HG02678 (cell line): ENCODE measurements around the gene SAMMSON.

Source experiments
- ATAC-seq: cut with Tn5 transposase; IDR thresholded peaks from one replicate; pipeline ENCODE4 v1.9.1; 2021; ENCODE audit warnings: mild to moderate bottlenecking, moderate library complexity; ENCODE audit not compliant: unreplicated experiment

Gene SAMMSON

DNA sequence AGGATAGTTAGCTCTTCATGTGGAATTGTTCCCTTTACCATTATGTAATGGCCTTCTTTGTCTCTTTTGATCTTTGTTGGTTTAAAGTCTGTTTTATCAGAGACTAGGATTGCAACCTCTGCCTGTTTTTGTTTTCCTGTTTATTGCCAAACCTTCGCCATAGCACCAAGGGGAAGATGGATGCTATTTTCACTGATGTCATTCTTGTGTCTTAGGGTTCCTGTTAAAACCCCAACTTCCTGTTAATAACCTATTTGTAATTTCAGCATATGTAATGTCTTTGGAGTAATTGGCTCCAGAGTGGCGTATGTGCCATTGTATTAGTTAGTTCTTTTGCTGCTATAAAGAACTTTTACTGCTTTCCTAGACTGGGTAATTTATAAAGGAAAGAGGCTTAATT is 10.8 kb downstream of the SAMMSON start:
- ATAC-seq = no peak

DNA sequence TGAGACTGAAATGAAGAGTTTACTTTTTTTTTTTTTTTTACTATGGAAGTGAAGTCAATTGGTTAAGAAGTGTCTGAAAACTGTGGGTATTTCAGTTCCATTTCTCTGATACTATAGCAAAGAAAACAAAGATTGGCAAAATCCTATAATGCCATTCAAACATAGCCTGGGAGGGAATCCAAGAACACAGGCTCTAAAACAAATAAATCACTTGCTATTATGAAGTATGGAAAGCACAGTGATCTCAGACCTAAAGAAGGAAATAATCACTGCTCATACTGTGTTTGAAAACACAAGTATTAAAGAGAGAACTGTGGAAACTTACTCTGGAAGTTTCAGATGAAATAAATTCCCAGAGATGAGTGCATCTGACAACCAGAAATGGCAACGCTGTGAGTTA is 12.0 kb downstream of the SAMMSON start:
- ATAC-seq = no peak

DNA sequence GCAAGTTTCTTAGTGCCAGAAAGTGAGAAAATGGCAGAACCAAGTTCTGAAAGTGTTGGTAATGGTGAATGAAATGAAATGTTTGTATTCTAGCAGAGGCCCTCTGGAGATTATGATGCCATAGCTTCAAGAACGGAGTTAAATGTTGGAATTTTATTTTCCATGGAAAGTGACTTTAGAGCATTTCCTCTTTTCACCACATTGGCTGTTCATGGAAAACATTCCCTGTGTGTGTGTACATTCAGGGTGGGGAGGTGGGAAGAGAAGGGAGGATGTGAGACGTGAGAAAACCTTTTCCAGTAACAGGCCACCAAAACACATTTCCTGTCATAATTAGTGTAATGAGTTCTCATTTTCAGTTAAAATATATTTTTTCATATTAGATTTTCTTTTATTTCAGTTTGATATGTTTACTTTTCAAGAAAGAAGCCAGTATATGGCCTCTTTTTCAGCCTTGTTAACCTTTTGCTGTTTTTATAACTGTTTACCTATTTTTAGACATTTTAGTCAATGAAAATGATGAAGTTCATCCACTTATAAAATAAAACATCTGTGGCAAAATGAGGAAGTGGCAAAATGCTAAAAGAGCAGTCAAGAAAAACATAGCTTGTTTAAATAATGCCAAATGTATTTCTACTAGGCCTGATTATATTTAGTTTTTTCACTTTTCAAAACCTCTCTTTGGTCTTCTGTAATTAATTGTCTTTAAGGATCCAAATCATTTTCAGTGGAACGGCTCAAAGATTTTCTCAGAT is 21.6 kb downstream of the SAMMSON start:
- no peak for ATAC-seq

DNA sequence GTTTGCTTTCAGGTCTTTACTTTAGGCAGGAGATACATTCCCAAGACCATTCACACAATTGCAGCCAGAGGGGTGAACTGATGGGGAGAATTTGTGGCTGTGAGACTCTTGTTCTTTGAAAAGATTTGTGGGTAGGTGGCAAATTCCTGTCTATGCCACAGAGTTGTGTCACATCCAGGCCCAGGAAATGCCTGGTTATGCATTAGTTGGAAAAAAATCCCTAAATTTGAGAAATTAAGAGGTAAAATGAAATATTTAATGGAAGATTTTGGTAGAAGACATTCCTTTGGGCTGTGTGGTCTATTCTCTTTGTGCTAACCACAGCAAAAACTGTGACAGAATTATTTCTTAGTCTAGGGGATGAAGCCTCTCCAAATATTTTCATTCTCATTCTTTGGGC is 28.8 kb downstream of the SAMMSON start:
- no peak for ATAC-seq

DNA sequence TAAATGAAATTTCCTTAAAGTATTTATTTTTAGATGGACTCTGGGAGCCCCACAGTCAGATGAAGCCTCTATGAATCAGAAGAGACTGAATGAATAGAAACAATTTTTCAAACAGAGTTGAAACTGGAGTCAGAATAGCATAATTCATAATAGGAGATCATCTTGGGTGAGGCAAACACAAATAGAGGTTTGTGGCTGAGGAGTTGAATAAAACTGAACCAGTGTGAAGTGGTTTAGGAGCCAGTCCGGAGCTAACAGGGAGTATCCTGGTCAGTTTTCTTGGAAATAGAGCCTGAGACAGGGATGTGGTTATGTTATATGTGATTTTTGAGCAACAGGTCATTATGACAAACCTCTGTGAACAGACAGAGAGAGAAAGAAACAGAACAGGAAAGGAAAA is 39.2 kb downstream of the SAMMSON start:
- no peak for ATAC-seq

DNA sequence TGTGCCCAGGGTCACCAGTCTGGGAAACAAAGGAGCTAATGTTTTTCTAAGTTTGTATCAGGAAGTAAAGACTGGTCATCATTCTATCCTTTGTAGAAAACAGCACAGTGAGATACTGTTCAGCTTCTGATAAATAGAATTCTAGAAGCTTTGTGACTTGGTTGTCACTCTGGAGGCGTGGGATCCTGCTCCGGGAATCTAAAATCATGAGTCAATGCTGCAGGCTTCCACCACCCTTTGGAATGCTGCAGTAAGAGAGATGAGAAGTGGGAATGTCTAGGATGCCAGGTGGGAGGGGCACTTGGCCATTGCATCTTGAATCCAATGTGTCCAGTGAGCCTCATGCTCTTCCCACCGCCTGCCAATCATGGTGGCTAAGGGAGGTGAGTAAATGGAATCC is 40.9 kb downstream of the SAMMSON start:
- ATAC-seq = no peak

DNA sequence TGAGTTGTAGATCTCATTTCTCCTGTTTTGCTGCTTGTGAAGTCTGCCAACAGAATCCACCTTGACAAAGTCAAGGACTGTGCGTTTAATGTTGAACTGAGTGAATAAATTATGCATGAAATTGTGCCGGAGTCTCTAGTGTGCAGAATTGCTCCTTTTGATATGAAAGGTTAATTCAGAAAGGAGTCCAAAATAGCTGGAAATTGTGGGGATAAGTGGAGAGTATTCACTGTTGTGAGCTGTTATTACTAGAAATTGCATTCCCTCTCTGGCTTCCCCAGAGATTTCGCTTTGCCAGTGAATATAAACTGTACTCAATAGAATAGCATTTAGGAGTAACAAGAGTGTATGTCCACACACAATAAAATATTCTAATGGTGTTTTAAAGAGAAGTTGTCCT is 43.1 kb downstream of the SAMMSON start:
- ATAC-seq = no peak

DNA sequence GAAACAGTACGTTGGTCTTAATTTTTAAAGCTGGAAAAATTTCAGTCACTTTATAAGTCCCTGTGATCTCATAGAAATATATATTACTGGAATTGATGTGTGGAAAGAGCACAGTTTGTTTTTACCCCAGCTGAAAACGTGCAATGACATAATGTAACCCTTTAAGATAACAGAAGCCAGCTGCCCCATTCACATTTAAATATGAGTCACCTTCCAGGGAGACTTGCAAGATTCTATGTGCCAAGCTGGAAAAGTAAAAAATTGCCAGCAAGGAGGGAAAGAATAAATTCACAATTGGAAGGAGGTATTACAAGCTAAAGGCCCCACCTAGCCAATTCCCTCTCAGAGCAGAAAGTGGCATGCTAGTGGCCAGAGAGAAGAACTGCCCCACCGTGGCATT is 50.2 kb downstream of the SAMMSON start:
- no peak for ATAC-seq

DNA sequence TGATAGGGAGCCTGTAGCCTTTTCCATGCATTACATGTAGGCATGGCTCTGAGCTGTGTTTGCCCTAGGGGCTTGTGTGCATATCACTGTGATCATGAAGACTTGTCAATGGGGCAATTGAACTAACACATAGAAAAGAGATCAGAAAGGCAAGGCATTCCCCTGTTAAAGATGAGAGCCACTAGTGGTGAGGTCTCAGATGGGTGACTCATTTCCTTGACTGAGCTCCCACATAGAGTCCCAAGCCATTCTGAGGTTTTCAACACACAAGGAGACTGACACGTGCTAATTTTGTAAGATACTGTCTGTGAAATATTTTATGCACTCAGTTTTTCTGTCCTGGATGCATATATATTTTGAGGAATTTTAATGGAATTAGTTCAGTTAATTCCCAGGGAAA is 53.8 kb downstream of the SAMMSON start:
- ATAC-seq = no peak

DNA sequence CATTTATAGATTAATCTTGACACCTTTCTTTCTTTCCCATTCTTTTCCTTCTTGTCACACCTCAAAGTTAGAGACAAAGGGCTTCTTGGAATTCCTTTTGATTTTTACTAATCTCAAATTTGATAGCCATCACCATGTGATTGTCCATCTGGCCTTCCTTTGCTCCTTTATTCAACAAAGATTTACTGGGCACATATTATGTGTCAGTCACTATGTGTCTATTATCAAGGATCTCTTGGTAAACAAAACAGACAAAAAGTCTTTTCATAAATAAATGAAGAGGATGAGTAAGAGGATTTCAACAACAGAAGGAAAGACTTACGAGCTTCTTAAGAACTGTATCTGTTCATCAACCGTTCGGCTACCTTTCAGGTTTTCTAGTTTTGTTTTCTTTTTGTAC is 56.5 kb downstream of the SAMMSON start:
- no peak for ATAC-seq

DNA sequence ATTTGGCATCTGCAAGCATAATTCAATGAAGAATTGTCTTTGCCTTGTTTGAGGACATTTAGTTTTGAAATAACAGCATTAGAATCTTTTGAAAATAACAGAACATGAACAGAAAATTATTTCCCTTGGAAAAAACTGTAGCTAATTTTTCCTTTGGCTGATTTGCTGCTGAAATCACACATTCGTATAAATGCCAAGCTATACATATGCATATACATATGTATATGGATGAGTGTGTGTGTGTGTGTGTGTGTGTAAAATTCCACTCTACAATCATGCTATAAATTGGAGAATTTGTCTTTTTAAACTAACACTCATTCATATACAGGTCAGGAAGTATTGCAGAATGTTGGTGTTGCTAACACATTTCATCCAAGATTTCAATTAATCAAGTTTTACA is 57.9 kb downstream of the SAMMSON start:
- no peak for ATAC-seq

DNA sequence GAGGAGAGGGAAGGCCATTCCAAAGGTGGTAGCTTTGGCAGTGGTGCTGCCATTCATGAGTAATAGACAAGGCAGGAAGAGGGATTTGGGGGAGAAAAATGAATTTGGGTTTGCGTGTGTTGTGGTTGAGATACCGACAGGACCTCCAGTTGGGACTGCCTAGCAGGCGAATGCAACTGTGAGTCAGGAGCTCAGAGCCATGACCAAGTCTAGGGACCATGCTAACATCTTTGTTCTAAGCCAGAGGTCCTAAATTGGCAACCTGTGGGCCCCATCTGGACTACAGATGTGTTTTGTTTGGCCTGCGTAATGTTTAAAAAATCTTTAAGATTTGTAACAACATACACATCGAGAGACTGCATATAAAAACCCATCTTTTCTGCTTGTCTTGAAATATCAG is 61.6 kb downstream of the SAMMSON start:
- ATAC-seq = no peak

DNA sequence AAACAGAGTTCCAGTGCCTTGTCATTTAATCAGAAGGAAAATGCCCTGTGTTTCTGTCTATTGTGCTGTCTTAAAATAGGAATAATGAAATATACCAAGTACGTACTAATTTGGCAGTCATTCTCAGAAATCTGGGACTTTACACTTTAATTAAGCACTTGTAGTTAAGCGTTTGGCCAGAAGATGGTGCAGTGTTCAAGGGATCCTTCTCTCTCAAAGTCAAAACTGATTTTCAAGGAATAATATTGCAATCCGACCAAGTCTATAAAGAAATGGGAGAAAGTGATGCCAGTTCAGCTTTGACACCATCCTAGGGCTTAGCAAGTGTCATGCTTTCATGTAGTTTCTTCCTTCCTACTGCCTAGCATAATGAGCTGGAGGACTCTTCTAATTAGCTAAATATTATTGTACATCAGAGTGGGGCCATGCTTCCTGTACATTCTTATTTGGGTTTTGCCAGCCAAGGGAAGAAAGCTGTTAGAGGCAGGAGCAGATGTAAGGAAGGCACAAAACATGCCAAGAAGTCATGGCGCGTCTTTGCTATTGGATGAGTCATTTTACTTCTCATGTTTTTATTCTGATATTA is 64.8 kb downstream of the SAMMSON start:
- ATAC-seq = peak; percentile 63

DNA sequence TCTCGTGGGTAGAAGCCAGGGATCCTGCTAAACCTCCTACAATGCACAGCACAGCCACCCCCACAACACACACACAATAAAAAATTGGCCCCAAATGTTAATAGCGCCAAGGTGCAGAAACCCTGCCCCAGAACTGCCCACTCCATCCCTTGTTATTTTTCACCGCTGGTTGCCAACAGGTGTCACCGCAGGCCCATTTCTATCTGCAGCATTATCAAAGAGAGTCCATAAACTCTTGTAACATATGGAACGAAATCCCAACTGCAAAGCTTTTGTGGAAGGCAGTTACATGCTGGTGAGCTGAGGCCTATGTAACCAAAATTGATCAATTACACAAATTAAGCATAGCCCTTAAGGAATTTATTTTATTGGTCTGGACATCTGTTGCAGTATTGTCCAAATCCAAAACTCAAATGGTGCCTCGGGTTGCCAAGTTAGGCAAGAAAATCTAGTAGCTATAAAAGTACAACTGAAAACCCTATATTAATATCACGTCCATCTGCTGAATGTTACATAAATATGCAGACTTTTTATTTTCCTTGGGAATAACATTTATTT is 66.2 kb downstream of the SAMMSON start:
- ATAC-seq = no peak

DNA sequence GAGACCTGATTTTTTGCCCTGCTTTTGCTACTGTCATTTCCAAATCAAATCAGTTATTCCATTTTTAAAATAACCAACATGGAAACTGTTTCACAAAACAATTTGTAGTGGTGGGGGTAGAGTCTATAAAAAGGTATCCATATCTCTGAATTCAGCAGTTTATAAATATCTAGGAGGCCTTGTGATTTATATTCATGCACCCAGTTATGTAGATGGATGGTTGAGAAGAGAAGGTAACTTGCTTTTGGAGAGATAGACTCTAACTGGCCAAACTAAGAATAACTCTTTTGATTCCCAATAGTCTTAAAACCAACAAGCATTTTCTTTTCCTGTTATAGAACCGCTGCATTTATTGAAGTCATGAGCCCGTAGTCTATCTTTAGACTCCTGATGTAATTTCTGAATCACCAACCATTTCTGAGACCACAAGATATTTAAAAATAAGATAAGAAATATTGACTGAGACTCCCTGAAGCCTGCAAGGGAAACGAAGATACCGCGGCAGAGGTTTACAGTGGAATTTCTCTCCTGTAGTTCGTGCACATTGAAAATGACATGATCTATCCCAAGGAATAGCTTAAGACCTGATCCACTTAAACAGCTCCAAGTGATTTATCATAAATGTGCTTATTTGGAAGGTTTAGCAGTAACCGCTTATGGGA is 68.5 kb downstream of the SAMMSON start:
- no peak for ATAC-seq

DNA sequence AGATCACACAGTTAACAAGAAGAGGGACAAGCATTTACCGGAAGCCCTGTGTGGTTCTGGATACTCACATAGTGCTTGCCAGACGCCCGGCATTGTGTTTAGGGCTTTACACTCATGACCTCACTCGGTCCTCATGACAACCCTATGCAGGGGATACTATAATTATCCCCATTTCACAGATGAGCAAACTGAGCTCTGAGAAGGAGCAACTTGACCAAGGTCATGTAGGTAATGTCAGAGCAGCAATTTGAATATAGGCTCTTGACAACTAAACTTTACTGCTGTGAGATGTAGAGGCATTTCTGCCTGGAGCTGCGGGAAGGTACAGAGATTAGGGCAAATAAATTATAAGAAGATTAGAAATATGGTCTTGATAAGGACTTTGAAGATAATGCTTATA is 70.0 kb downstream of the SAMMSON start:
- ATAC-seq = no peak

DNA sequence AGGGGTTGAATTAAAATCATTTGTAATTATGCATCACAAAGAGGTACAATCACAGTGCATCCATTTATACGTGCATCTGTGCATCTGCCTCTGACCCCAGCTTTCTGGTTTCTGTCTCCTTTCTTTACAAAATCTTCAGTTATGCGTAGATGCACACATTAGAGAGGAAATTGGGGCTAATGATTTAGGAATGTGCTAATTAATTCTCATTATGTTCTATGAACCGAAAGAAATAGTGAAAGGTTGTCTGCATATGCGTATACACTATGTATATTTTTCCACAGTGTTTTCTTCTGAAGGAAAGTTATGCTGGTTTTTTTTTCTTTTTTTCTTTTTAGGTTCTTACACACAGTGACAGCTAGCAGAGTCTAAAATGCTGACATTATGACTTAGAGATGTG is 71.6 kb downstream of the SAMMSON start:
- no peak for ATAC-seq

DNA sequence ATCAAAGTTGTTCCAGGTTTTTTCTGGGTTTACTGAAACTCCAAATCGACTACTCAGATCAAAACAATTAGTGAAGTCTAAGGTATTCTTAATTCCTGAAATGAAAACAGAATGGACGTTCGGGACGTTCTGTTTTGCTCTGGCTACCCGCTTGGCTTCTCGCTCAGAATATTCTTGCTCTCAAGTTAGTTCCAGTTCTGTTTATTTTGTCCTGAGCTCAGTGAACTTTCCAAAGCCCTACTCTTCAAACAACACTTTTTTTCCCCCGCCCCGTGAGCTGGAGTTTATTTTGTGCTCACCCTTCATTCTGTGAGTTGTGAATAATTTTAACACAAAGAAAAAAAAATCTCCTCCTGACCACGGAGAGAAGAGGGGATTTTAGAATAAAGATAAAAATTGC is 72.6 kb downstream of the SAMMSON start:
- no peak for ATAC-seq

DNA sequence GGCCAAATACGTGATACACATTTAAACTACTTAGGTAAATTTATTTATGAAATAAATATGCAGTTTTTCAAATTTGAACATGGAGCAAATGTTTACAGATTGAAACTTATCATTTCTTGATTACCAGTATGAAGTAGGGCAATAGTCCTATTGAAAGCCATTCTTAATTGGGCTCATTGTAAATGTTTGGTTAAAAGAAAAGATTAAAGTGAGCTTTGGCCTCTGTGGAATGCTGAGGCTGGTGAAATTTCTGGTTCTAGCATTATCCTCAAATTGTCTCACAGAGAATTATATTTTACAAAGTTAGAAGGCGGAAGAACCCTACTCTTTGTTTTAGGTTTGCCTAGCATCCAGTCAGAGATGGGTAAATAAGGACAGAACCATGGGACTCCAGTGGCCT is 73.2 kb downstream of the SAMMSON start:
- no peak for ATAC-seq

DNA sequence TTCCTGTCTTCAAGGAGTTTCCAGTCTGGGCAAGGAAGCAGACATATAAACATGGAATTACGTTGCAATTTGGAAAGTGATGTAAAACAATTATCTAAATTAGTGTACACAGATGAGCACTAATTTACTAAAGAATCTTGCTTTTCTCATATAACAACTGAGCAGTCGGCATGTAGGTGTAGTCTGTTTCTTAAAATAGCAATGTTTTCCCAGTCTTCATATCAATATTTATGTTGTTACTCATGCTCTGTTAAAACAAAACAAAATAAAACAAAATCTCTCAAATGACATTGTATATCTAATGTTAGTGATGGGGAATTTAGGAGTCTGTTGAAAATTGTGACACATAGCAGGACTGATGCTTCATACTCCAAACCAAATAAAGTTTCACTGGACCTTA is 75.6 kb downstream of the SAMMSON start:
- ATAC-seq = no peak

DNA sequence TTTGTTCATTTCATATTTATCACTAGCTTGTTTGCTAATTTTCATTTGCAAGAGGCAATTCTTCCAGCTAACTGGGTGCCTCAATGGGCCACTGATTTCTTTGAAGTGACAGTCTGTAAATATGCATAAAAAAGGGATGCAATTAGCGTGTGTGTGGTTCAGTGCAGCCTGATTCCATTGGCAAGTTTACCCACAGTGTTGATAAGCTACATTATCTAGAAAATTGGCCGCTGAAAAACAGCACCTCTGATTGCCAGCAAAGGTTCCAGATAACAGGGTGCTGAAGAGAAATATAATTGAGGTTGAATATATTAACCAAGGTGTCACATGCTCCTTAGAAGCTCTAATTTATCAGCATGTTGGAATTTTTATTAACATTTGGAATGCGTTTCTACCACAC is 76.9 kb downstream of the SAMMSON start:
- ATAC-seq = no peak

DNA sequence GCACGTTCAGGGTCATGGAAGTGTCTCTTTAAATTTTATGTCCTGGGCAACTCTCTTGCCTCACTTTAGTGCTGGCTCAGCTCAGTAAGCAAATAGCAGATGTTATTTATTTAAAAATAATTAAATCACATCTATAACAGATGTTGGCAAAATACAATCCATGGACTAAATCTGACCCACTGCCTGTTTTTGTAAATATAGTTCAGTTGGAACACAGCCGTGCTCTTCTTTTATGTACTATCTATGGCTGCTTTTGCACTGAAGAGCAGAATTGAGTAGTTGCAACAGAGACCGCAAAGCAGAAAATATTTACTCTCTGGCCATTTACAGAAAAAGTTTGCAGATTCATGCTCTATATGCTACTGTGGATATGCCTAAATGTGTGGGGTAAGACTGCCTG is 79.2 kb downstream of the SAMMSON start:
- ATAC-seq = no peak
